Progenitor cell of endocrine pancreas (in vitro differentiated cells): ENCODE measurements around the gene FAM76A. TPM values are rescaled to one million over a fixed set of nuclear protein-coding genes. Genes with fewer than 3 reads are reported as not detected.
A peak's percentile ranks its signal among the peaks of the same experiment; 100 is the strongest.
"Not testable (repeated sequence)": the region's sequence is repeated elsewhere in the genome, so short reads cannot be mapped to it uniquely, and the experiment has no call there.

Source experiments
- DNase-seq: peaks from one replicate; pipeline ENCODE4 v3.0.0; 2021; ENCODE audit warnings: low spot score; ENCODE audit not compliant: unreplicated experiment
- H3K27ac Mint-ChIP-seq: 2 replicates; pipeline ENCODE4 v1.8.0; 2021; ENCODE audit warnings: mild to moderate bottlenecking, moderate library complexity, mixed read lengths
- H3K27me3 Mint-ChIP-seq: 2 replicates; pipeline ENCODE4 v1.8.0; 2021; ENCODE audit warnings: mixed read lengths
- H3K36me3 Mint-ChIP-seq: 2 replicates; pipeline ENCODE4 v1.8.0; 2022; ENCODE audit warnings: mixed read lengths; ENCODE audit not compliant: insufficient read depth
- H3K4me1 Mint-ChIP-seq: 2 replicates; pipeline ENCODE4 v1.8.0; 2021; ENCODE audit warnings: low read depth, mixed read lengths
- H3K4me3 Mint-ChIP-seq: 2 replicates; pipeline ENCODE4 v1.8.0; 2021; ENCODE audit warnings: low read depth, mild to moderate bottlenecking, moderate library complexity, mixed read lengths
- H3K9me3 Mint-ChIP-seq: 2 replicates; pipeline ENCODE4 v1.8.0; 2021; ENCODE audit warnings: low read depth, mixed read lengths
- CTCF ChIP-seq: fragments of 200-600 bp; sonication (generic); IDR thresholded peaks from one replicate; pipeline ENCODE4 v1.5.0; 2021; ENCODE audit warnings: antibody characterized with exemption, mild to moderate bottlenecking; ENCODE audit not compliant: unreplicated experiment
- long read RNA-seq: library from polyadenylated mRNA; unstranded; transcript quantifications from one replicate; pipeline ENCODE4 v2.0.0, GENCODE V29; 2020
- total RNA-seq: library from RNA; stranded (reverse); gene quantifications from 2 replicates; pipeline ENCODE4 v1.2.1, GENCODE V29; 2021

The FAM76A gene
- 14.7 and 15.2 TPM in 2 replicates for total RNA-seq
- long read RNA-seq, transcript FAM76A-204 (9 exons, 3,567 nt) = major isoform, 17 of 30 reads
- long read RNA-seq, transcript FAM76A-203 (8 exons, 2,273 nt) = minor isoform, 6 of 30 reads
- long read RNA-seq, partial matches to known transcripts = 1 of 30 reads
- long read RNA-seq, other reads (novel, unspliced or antisense) = 5 of 30 reads

GRCh38 chr1:27725374-27726172 is at the start of gene FAM76A:
FAM76A (plus strand) TSS chr1:27725961; CDS start chr1:27726081, 120 bp downstream.
- peaks cover 3% of the 10 kb centered on the region for H3K9me3 Mint-ChIP-seq
- H3K4me3 Mint-ChIP-seq = peak within 1 kb of the TSS; percentile 79
- peaks cover 6% of the 10 kb centered on the region for H3K36me3 Mint-ChIP-seq
- H3K4me1 Mint-ChIP-seq = no peaks in the 10 kb centered on the region
- peak; percentile 99 for DNase-seq
- H3K27me3 Mint-ChIP-seq = no peaks in the 10 kb centered on the region
- peak; percentile 62 for TF ChIP-seq CTCF
- H3K27ac Mint-ChIP-seq = peak within 1 kb of the TSS; percentile 95

- peaks cover 2% of the 10 kb centered on the region for H3K36me3 Mint-ChIP-seq
These were observed 49.4 kb upstream of the FAM76A start for GRCh38 chr1:27676410-27676809.

GRCh38 chr1:27678747-27679146 is 47.0 kb upstream of the FAM76A start:
- Mint-ChIP-seq H3K9me3 (peaks cover 20% of the 10 kb centered on the region), H3K27ac (no peak overlapping the region), H3K4me3 (no peak overlapping the region), H3K36me3 (peaks cover 9% of the 10 kb centered on the region), H3K27me3 (no peaks in the 10 kb centered on the region), H3K4me1 (peaks cover 7% of the 10 kb centered on the region)
- no peak for TF ChIP-seq CTCF
- no peak for DNase-seq

More at GRCh38 chr1:27676410-27676809, 49.4 kb upstream of the FAM76A start:
- Mint-ChIP-seq H3K27ac (no peak overlapping the region), H3K9me3 (peaks cover 7% of the 10 kb centered on the region), H3K4me3 (no peak overlapping the region), H3K27me3 (no peaks in the 10 kb centered on the region), H3K4me1 (peaks cover 5% of the 10 kb centered on the region)
- no peak for TF ChIP-seq CTCF
- no peak for DNase-seq

- H3K4me1 Mint-ChIP-seq, H3K36me3 Mint-ChIP-seq, H3K4me3 Mint-ChIP-seq, H3K27me3 Mint-ChIP-seq, H3K27ac Mint-ChIP-seq, DNase-seq: not testable (repeated sequence)
- H3K9me3 Mint-ChIP-seq = peaks cover 20% of the 10 kb centered on the region
These were observed 45.5 kb upstream of the FAM76A start for GRCh38 chr1:27680225-27680791.

GRCh38 chr1:27681580-27681979 is 44.2 kb upstream of the FAM76A start:
- H3K36me3 Mint-ChIP-seq, H3K27ac Mint-ChIP-seq, H3K4me3 Mint-ChIP-seq, H3K27me3 Mint-ChIP-seq, H3K4me1 Mint-ChIP-seq, DNase-seq: not testable (repeated sequence)
- H3K9me3 Mint-ChIP-seq = peaks cover 20% of the 10 kb centered on the region

- no peak for DNase-seq
- Mint-ChIP-seq H3K27ac (peak overlapping the region; percentile 88), H3K4me1 (peaks cover 9% of the 10 kb centered on the region), H3K27me3 (peaks cover 5% of the 10 kb centered on the region), H3K4me3 (peak overlapping the region; percentile 14), H3K9me3 (peaks cover 20% of the 10 kb centered on the region), H3K36me3 (peaks cover 9% of the 10 kb centered on the region)
- no peak for TF ChIP-seq CTCF
These were observed 43.3 kb upstream of the FAM76A start for GRCh38 chr1:27682351-27682944.
